HCT116 (cell line): ENCODE results near the gene ZDHHC14. TPM values are rescaled to one million over a fixed set of nuclear protein-coding genes. Genes with fewer than 3 reads are reported as not detected.

Experiments
- ATAC-seq: fragments of 200-7000 bp; cut with Tn5 transposase; 2 replicates; pipeline ENCODE4 v1.9.1; 2020; ENCODE audit warnings: mild to moderate bottlenecking, moderate library complexity
- BruUV-seq: library from RNA; stranded (reverse); fragments of 400-500 nt; replicated peaks from 2 replicates; lab custom pipeline; 2021; lab: Mats Ljungman, UMichigan
- CTCF ChIA-PET: fragments of 300-600 bp; sonication (Branson Sonifier 250); formaldehyde crosslinking; loops from one replicate; lab custom pipeline; 2021; ENCODE audit warnings: antibody characterized with exemption; lab: Charles Lee
- POLR2A ChIA-PET: fragments of 300-600, 350-600 bp; sonication (Branson Sonifier 250); formaldehyde crosslinking; loops from one replicate; lab custom pipeline; 2021; ENCODE audit warnings: antibody characterized with exemption; lab: Charles Lee
- RAD21 ChIA-PET, 2 experiments: fragments of 300-600 bp; sonication (Branson Sonifier 250); formaldehyde crosslinking; loops; one replicate each; lab custom pipeline; 2023; ENCODE audit warnings: low total read pairs in 2 of 2; ENCODE audit not compliant: uncharacterized antibody in 2 of 2, unreplicated experiment in 2 of 2, low non-redundant PET in 1 of 2; lab: Charles Lee
- DNase-seq: peaks from one replicate; pipeline ENCODE4 v3.0.0-alpha.2; 2010; ENCODE audit warnings: low read depth, low spot score
- H2AFZ ChIP-seq: fragments of 200-600 bp; shearing (Covaris generic), sonication (generic); 2 replicates; pipeline ENCODE4 v1.6.1; 2017; ENCODE audit warnings: low read depth, mixed run types, mixed read lengths, antibody characterized with exemption, low read length; ENCODE audit not compliant: poor library complexity, severe bottlenecking
- H3K27ac ChIP-seq: 2 replicates; pipeline ENCODE4 v1.5.1; 2012; ENCODE audit warnings: low read depth, low read length
- H3K27me3 ChIP-seq: fragments of 200-600 bp; sonication (generic); 2 replicates; pipeline ENCODE4 v1.6.1; 2016; ENCODE audit warnings: mixed run types, low read length, mixed read lengths; ENCODE audit not compliant: insufficient read depth
- H3K36me3 ChIP-seq, 2 experiments: fragments of 200-500 bp in 1 of 2; fragments of 200-600 bp in 1 of 2; sonication (Bioruptor generic) in 1 of 2; sonication (generic) in 1 of 2; 2 replicates each; pipeline versions ENCODE4 v1.5.1 to v1.6.1; 2014 to 2016; ENCODE audit warnings: low read length in 2 of 2, inconsistent platforms in 1 of 2, mixed read lengths in 1 of 2, mixed run types in 1 of 2; ENCODE audit not compliant: insufficient read depth in 2 of 2, control insufficient read depth in 1 of 2
- H3K4me1 ChIP-seq, 2 experiments: fragments of 200-600 bp in 1 of 2; sonication (generic) in 1 of 2; 2 replicates each; pipeline versions ENCODE4 v1.5.1 to v1.6.1; 2012 to 2017; ENCODE audit warnings: low read length in 2 of 2, inconsistent platforms in 1 of 2, mild to moderate bottlenecking in 1 of 2, mixed read lengths in 1 of 2, mixed run types in 1 of 2, moderate library complexity in 1 of 2; ENCODE audit not compliant: insufficient read depth in 2 of 2, control insufficient read depth in 1 of 2
- H3K4me2 ChIP-seq: fragments of 200-600 bp; sonication (generic); 2 replicates; pipeline ENCODE4 v1.6.1; 2017; ENCODE audit warnings: mixed run types, low read length, mixed read lengths
- H3K4me3 ChIP-seq, 2 experiments: fragments of 200-600 bp in 1 of 2; sonication (generic) in 1 of 2; replicated peaks in 1 of 2; 2 replicates each; pipeline ENCODE4 v1.5.1; 2011 to 2016; ENCODE audit warnings: low read length in 2 of 2, control low read depth in 1 of 2, low read depth in 1 of 2, mild to moderate bottlenecking in 1 of 2, mixed read lengths in 1 of 2, mixed run types in 1 of 2
- H3K79me2 ChIP-seq: fragments of 200-600 bp; sonication (generic); 2 replicates; pipeline ENCODE4 v1.6.1; 2017; ENCODE audit warnings: mild to moderate bottlenecking, mixed run types, low read length, moderate library complexity, mixed read lengths; ENCODE audit not compliant: insufficient read depth
- H3K9ac ChIP-seq: fragments of 200-600 bp; sonication (generic); 2 replicates; pipeline ENCODE4 v1.6.1; 2016; ENCODE audit warnings: low read length, mixed read lengths
- H3K9me2 ChIP-seq: fragments of 200-600 bp; sonication (generic), shearing (Covaris generic); 2 replicates; pipeline ENCODE4 v1.6.1; 2017; ENCODE audit warnings: mixed run types, mild to moderate bottlenecking, moderate library complexity; ENCODE audit not compliant: insufficient read depth
- H3K9me3 ChIP-seq, 2 experiments: fragments of 200-500 bp in 1 of 2; fragments of 200-600 bp in 1 of 2; sonication (Bioruptor generic) in 1 of 2; sonication (generic) in 1 of 2; 2 replicates each; pipeline ENCODE4 v1.6.1; 2014 to 2017; ENCODE audit warnings: low read length in 2 of 2, mixed read lengths in 2 of 2, inconsistent platforms in 1 of 2, low read depth in 1 of 2, mild to moderate bottlenecking in 1 of 2, mixed run types in 1 of 2, moderate library complexity in 1 of 2; ENCODE audit not compliant: control insufficient read depth in 1 of 2, insufficient read depth in 1 of 2
- H4K20me1 ChIP-seq: fragments of 200-600 bp; sonication (generic), shearing (Covaris generic); 2 replicates; pipeline ENCODE4 v1.6.1; 2017; ENCODE audit warnings: mixed run types, mild to moderate bottlenecking, moderate library complexity; ENCODE audit not compliant: insufficient read depth
- CTCF ChIP-seq, 3 experiments: fragments of 200-600 bp in 1 of 3; sonication (generic) in 1 of 3; IDR thresholded peaks in 2 of 3; conservative IDR thresholded peaks in 1 of 3; 2 replicates each; pipeline ENCODE4 v1.5.1; 2012 to 2017; ENCODE audit warnings: low read depth in 2 of 3, low read length in 2 of 3, antibody characterized with exemption in 1 of 3, borderline replicate concordance in 1 of 3, control low read depth in 1 of 3, mild to moderate bottlenecking in 1 of 3, mixed read lengths in 1 of 3, mixed run types in 1 of 3, moderate library complexity in 1 of 3; ENCODE audit not compliant: insufficient read depth in 1 of 3
- EGR1 ChIP-seq: IDR thresholded peaks from 2 replicates; pipeline ENCODE4 v1.6.1; 2012; ENCODE audit warnings: low read depth
- ELF1 ChIP-seq: IDR thresholded peaks from 2 replicates; pipeline ENCODE4 v1.6.1; 2012; ENCODE audit warnings: low read depth, borderline replicate concordance
- EZH2 ChIP-seq: fragments of 200-600 bp; sonication (generic); IDR thresholded peaks from 2 replicates; pipeline ENCODE4 v1.6.1; 2017; ENCODE audit warnings: antibody characterized with exemption, mixed run types
- EZH2phosphoT487 ChIP-seq: fragments of 200-600 bp; IDR thresholded peaks from 2 replicates; pipeline ENCODE4 v1.6.1; 2018; ENCODE audit warnings: antibody characterized with exemption, borderline replicate concordance
- JUND ChIP-seq: IDR thresholded peaks from 2 replicates; pipeline ENCODE4 v1.6.1; 2012
- MAX ChIP-seq: IDR thresholded peaks from 2 replicates; pipeline ENCODE4 v1.6.1; 2012
- POLR2AphosphoS5 ChIP-seq: IDR thresholded peaks from 2 replicates; pipeline ENCODE4 v1.6.1; 2011; ENCODE audit warnings: mild to moderate bottlenecking, low read depth, low read length, moderate library complexity
- RAD21 ChIP-seq: IDR thresholded peaks from 2 replicates; pipeline ENCODE4 v1.6.1; 2012; ENCODE audit warnings: low read depth, mild to moderate bottlenecking
- SIN3A ChIP-seq: IDR thresholded peaks from 2 replicates; pipeline ENCODE4 v1.6.1; 2012; ENCODE audit warnings: low read depth
- SRF ChIP-seq: IDR thresholded peaks from 2 replicates; pipeline ENCODE4 v1.6.1; 2012; ENCODE audit warnings: low read depth
- YY1 ChIP-seq: IDR thresholded peaks from 2 replicates; pipeline ENCODE4 v1.6.1; 2011; ENCODE audit warnings: low read length, low read depth, moderate library complexity, mild to moderate bottlenecking; ENCODE audit not compliant: insufficient replicate concordance; ENCODE audit errors: extremely low read depth
- ZBTB33 ChIP-seq: IDR thresholded peaks from 2 replicates; pipeline ENCODE4 v1.6.1; 2011; ENCODE audit warnings: mild to moderate bottlenecking, low read length, moderate library complexity; ENCODE audit not compliant: insufficient replicate concordance; ENCODE audit errors: extremely low read depth
- ZFX ChIP-seq: fragments of 450-650 bp; IDR thresholded peaks from 2 replicates; pipeline ENCODE4 v1.6.1; 2017
- intact Hi-C: fragments of 100-400 bp; cut with micrococcal nuclease; formaldehyde crosslinking; loops from 2 replicates; pipeline ENCODE4 v1.10.0; 2022
- total RNA-seq: library from RNA; stranded (reverse); gene quantifications from one replicate; pipeline ENCODE4 v1.2.1, GENCODE V29; 2021; ENCODE audit not compliant: unreplicated experiment
- TF ChIP-seq, protein P1 (sequence below): IDR thresholded peaks from 2 replicates; pipeline ENCODE4 v1.6.1; 2012

Gene ZDHHC14
- total RNA-seq, 1 experiment from 2014 or later = 5.3 TPM

- POLR2A ChIA-PET = no interaction called here
- no peak for ATAC-seq
These were observed 56.0 kb downstream of the ZDHHC14 start for GRCh38 chr6:157436944-157437336.

More at GRCh38 chr6:157436944-157437336, 56.0 kb downstream of the ZDHHC14 start:
- BruUV-seq = no TSS peak
- no peak for DNase-seq
- Histone ChIP-seq H2AFZ (no peak overlapping the region), H3K27ac (no peak overlapping the region), H3K4me3 (no peak overlapping the region), H4K20me1 (no peaks in the 10 kb centered on the region), H3K9ac (no peak overlapping the region), H3K27me3 (no peaks in the 10 kb centered on the region), H3K36me3 (no peaks in the 10 kb centered on the region), H3K9me3 (no peaks in the 10 kb centered on the region), H3K4me1 (no peaks in the 10 kb centered on the region), H3K79me2 (no peaks in the 10 kb centered on the region), H3K4me2 (no peak overlapping the region), H3K9me2 (no peaks in the 10 kb centered on the region)
- ChIA-PET RAD21 (no interaction called here), CTCF (no interaction called here)
- TF ChIP-seq EGR1 (no peak), SIN3A (no peak), YY1 (no peak), SRF (no peak), CTCF (IDR thresholded peaks at IDR 0.05 in 2 of 3, conservative IDR thresholded peaks at IDR 0.05 in 1 of 3; ENCODE audit: borderline replicate concordance in 1 of 3, insufficient read depth in 1 of 3, low read depth in 2 of 3, low read length in 2 of 3) (no peak), ZFX (no peak), EZH2 (no peak), ELF1 (no peak), EZH2phosphoT487 (no peak), RAD21 (no peak), MAX (no peak), JUND (no peak), POLR2AphosphoS5 (no peak), ZBTB33 (no peak)
- TF ChIP-seq, protein P1, sequence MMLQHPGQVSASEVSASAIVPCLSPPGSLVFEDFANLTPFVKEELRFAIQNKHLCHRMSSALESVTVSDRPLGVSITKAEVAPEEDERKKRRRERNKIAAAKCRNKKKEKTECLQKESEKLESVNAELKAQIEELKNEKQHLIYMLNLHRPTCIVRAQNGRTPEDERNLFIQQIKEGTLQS = no peak
- intact Hi-C loops = no loop called here
